HK-2 (cell line): ENCODE data around the gene FAM222B.
"Not testable (repeated sequence)": the region's sequence is repeated elsewhere in the genome, so short reads cannot be mapped to it uniquely, and the experiment has no call there.

Experiments
- DNase-seq: peaks from one replicate; pipeline ENCODE4 v3.0.0-alpha.2; 2018; ENCODE audit not compliant: unreplicated experiment

Gene FAM222B

DNA sequence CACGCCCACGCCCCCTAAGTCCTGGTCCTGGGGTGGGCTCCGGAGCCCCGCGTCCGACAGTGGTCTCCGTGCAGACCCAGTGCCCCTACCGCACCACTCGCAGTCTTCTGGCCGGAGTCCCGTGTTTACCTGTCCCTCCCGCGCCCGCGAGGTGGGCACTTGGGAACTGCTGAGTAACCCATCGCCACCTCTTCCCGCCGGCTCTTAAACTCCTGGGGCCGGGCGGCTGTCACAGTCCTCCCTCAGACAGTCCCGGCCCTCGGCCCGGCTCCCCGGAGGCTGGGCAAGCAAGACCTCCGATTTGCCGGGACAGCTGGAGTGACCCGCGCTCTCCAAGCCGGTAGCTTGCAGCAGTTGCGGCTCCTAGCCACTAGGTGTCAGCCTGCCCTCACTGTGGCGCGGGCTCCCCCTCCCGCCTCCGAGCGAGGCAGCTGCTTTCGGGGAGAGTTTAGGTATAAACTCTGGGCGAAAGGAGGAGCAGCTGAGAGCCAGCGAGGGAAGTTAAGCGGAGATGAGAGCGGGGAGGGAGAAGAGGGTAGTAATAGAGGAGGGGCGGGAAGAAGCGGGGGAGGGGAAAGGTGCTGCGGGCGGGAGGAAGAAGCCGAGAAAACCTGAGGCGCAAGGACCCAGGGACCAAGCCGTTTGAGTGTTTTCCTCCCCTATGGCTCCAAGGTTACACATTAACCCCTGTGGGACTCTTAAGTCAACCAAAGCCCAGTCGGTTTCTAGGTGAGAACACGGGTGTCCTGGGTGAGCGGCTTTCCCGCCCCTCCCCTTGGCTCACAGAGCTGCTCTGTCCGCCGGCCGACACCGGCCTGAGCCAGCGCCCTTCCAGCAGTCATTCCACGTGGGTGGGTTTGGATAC, 115.7 kb downstream of the FAM222B start:
- DNase-seq: peak; percentile 97

DNA sequence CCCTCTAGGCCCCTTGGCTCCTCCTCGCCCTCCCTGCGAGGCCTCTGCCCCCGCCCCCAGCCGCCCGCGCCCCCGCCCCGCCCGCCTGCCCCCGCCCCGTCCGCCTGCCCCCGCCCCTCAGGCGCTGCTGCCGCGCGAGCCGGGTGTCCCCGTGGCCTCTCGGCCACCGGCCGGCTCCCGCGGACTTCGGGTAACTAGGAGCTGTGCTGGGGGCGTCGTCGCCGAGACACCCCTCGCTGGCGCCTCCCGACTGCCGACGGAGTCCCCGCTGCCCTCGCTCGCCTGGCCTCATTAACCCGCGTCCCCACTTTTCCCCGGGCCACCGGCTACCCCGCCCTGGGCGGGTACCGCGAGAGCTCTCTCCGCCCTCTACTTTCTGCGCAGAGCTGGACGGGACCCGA, 116.4 kb downstream of the FAM222B start, which contains the start of gene TLCD1:
TLCD1 (minus strand) TSS at position 8 of the 401 bp plus-strand sequence. CDS start 136 bp downstream, outside the sequence.
- DNase-seq: peak; percentile 80

- peak; percentile 87 for DNase-seq
Measured at GRCh38 chr17:28725660-28726225, 116.8 kb downstream of the FAM222B start.

DNA sequence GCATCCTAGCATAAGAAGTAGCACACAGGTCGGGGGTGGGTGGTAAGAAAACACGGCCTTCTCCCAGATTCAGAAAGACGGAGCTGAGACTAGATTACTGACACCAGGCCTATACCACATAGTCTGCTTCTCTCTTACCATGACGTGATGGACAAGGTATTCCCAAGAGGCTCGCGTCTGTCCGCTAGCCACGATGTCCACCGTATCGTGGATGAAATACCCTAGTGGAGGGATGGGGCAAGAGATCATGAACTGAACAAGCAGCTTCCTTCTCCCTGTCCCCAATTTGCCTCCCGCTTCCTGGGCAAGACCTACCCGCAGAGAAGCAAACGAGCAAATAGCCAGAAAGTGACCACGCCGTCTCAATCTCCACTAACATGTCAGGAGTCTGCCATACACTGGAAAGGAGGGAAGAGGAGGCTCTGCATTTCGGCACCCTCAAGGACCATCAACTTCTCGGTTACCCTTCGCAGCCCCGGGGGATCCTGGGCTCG, 117.4 kb downstream of the FAM222B start:
- peak; percentile 74 for DNase-seq

DNA sequence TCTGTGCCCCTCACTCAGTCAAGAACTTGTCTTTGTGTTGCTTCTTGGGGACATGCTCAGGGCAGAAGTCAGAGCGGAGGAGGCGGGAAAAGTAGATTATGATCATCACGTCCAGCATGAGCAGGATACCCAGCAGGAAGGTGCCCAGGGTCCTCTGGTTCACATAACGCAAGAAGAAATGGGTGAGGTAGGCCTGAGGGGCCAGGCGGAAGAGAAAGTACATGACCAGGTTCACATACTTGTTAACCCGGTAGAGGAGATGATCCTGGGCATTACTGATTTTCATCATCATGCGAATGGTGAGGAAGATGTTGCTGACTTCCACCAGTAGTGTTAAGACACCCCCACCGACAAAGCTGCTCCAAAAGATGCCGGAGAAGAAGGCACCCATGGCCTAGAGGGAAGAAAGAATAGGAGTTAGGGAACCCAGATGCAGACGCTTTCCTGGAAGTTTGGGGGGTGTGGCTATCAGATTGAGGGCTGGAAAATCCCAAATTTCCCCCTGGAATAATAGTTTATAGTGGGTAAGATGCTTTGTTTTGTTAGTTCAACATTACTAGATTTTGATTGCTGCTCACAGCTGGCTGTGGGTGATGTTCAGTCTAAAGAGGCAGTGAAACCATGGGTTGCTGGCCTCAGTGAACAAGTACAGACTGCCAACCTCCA, 118.0 kb downstream of the FAM222B start:
- DNase-seq: no peak

DNA sequence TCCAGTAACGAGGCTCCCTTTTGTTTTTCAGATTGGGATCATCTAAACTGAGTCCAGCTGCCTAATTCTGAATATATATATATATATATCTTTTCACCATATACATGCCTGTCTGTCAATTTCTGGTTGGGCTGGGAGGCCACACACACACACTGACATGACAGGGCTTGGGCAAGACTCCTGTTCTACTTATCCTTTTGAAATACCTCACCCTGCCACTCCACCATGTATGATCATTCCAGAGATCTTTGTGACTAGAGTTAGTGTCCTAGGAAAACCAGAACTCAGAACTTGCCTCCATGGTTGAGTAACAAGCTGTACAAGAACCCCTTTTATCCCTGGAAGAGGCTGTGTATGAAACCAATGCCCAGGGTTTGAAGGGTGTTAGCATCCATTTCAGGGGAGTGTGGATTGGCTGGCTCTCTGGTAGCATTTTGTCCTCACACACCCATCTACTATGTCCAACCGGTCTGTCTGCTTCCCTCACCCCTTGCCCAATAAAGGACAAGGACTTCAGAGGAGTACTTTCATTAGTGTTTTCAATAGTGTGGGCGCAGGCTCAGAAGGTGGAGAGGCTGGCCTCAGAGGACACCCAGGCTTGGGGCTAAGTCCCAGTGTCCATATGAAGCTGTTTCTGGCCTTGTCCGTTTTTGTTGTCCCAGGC, 118.6 kb downstream of the FAM222B start:
- DNase-seq: not testable (repeated sequence)

DNA sequence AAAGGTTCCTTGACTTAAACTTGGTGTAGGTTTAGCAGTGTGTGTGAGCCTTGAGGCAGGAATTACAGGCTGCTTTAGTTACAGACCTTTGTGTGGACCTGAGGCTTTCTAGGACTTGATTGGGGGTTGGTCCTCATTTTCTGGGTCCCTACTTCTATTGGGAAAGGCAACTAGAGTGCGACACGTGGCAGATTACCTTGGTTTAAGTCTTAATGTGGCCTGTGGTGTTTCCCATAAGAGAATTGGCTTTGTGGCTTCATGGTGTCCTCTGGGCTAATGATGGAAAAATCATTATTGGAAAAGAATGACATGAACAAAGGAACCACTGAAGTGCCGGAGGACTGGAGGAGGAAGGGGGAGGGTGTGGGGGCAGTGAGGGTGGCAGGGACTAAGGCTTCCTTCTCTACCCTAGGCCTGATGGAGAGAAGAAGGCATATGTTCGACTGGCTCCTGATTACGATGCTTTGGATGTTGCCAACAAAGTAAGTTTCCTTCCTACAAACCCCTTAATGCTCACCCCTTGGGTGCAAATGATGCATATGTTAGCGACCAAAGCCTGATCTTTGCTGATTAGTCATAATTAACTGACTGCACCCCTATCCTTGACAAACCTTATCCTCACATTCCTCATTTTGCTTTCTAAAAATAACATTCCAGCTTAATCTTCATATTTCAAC, 119.3 kb downstream of the FAM222B start:
- no peak for DNase-seq

GRCh38 chr17:28722417-28723158, 120.0 kb downstream of the FAM222B start:
- DNase-seq: no peak

- not testable (repeated sequence) for DNase-seq
Measured at GRCh38 chr17:28720997-28721329, 121.6 kb downstream of the FAM222B start.

- no peak for DNase-seq
Measured at GRCh38 chr17:28720247-28720996, 122.2 kb downstream of the FAM222B start.

- no peak for DNase-seq
Measured at GRCh38 chr17:28719021-28719433, 123.6 kb downstream of the FAM222B start.

- DNase-seq: no peak
Measured at GRCh38 chr17:28718333-28719020, 124.1 kb downstream of the FAM222B start.

GRCh38 chr17:28717578-28718332, 124.8 kb downstream of the FAM222B start, which contains the start of gene RAB34:
TSS of gene RAB34 (minus strand) at chr17:28717868. CDS start at chr17:28717266, 602 bp downstream.
- DNase-seq: peak; percentile 94

DNA sequence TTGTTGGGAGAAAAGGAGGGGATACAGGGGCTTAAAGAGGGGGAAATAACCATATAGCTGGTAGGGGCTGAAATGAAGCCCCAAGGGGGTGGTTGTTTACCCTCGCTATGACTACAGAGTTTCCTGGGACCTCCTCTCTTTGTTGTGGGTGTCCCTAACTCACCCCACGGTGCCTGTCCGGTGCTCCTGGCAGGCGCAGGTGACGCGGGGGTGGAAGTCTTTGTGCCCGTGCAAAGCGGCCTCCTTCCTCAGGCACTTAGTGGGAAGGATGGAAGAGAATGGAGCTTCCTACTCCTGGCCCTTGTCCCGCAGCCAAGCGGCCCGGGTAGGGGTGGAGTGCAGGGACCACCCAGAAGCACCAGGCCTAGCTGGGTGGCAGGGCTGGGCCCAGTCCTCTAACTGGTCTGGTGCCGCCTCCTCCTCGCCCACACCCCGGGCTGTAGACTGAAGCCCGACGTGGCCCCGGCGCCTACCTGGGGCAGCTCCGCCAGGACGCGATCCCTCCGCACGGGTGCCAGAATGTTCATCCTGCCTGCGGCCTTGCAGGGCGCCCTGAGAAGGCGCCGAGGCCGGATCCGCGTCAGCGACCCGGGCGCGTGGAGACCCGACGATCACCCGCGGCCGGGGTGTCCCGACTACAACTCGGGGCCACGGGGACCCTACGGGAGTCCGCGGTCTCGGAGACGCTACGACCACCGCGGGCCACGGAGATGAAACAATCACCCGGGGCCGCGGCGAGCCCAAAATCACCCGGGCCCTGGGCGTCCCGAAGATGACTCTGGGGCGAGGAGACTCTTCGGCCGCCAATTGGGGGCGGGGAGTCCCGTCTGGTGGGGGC, 125.6 kb downstream of the FAM222B start:
- DNase-seq: peak; percentile 54

DNA sequence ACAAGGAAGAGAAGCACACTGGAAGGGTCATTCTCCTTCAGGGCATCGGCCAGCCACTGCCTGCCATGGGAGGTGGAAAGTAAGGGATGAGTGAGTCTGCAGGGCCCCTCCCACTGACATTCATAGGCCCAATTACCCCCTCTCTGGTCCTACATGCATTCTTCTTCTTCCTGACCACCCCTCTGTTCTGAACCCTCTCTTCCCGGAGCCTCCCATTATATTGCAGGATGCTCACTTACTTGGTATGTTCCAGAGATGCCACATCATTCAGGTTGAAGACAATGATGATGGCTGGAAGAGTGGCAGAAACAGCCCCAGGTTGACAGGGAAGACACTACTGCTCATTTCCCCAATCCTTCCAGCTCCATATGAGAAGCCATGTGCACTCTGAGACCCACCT, 127.4 kb downstream of the FAM222B start:
- DNase-seq: no peak

- DNase-seq: no peak
Measured at GRCh38 chr17:28714281-28714680, 128.3 kb downstream of the FAM222B start.

GRCh38 chr17:28712705-28713415, 129.7 kb downstream of the FAM222B start:
- DNase-seq: no peak
